WTC11 (cell line): ENCODE results near the gene P2RX6.

Experiments used
- CREM ChIP-seq: sonication (generic); formaldehyde crosslinking; IDR thresholded peaks from 2 replicates; pipeline ENCODE4 v1.8.1; 2022; ENCODE audit warnings: mild to moderate bottlenecking, missing genetic modification reagents, moderate library complexity
- CTCF ChIP-seq: fragments of 200-600 bp; IDR thresholded peaks from 2 replicates; pipeline ENCODE4 v1.8.0; 2022; ENCODE audit warnings: antibody characterized with exemption
- ELF4 ChIP-seq: sonication (generic); formaldehyde crosslinking; IDR thresholded peaks from 2 replicates; pipeline ENCODE4 v1.8.1; 2022; ENCODE audit warnings: low read depth, mild to moderate bottlenecking, moderate library complexity, missing genetic modification reagents
- FOXP1 ChIP-seq: sonication (generic); formaldehyde crosslinking; IDR thresholded peaks from 2 replicates; pipeline ENCODE4 v1.8.0; 2022; ENCODE audit warnings: missing genetic modification reagents, mild to moderate bottlenecking, moderate library complexity, borderline replicate concordance
- MAX ChIP-seq: sonication (generic); formaldehyde crosslinking; IDR thresholded peaks from 2 replicates; pipeline ENCODE4 v1.8.0; 2022; ENCODE audit warnings: mild to moderate bottlenecking, missing genetic modification reagents
- MXD4 ChIP-seq: fragments of 250-450 bp; sonication (Bioruptor Pico); IDR thresholded peaks from 2 replicates; pipeline ENCODE4 v1.8.0; 2021; ENCODE audit warnings: mild to moderate bottlenecking, moderate library complexity, borderline replicate concordance
- ZBTB21 ChIP-seq: sonication (generic); formaldehyde crosslinking; IDR thresholded peaks from 2 replicates; pipeline ENCODE4 v1.8.1; 2023; ENCODE audit warnings: mild to moderate bottlenecking, missing genetic modification reagents, borderline replicate concordance
- ZMAT4 ChIP-seq: fragments of 250-450 bp; sonication (Bioruptor Pico); IDR thresholded peaks from 2 replicates; pipeline ENCODE4 v1.9.0; 2021; ENCODE audit warnings: mild to moderate bottlenecking
- ZNF121 ChIP-seq: sonication (generic); formaldehyde crosslinking; IDR thresholded peaks from 2 replicates; pipeline ENCODE4 v1.8.0; 2023; ENCODE audit warnings: missing genetic modification reagents
- ZNF512 ChIP-seq: sonication (generic); formaldehyde crosslinking; IDR thresholded peaks from 2 replicates; pipeline ENCODE4 v1.8.1; 2022; ENCODE audit warnings: missing genetic modification reagents, borderline replicate concordance
- TF ChIP-seq, protein P1 (sequence below): sonication (generic); formaldehyde crosslinking; conservative IDR thresholded peaks from 2 replicates; pipeline ENCODE4 v1.8.1; 2022; ENCODE audit warnings: mild to moderate bottlenecking, missing genetic modification reagents

- TF ChIP-seq ZNF512, result no peak
- TF ChIP-seq ZBTB21 (CRISPR knock-in tag), result no peak
- no peak for TF ChIP-seq CTCF
- TF ChIP-seq, protein P1, sequence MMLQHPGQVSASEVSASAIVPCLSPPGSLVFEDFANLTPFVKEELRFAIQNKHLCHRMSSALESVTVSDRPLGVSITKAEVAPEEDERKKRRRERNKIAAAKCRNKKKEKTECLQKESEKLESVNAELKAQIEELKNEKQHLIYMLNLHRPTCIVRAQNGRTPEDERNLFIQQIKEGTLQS (CRISPR knock-in tag), result no peak
- no peak for TF ChIP-seq ZMAT4 (CRISPR knock-in tag)
- TF ChIP-seq ELF4 (CRISPR knock-in tag), result no peak
- TF ChIP-seq FOXP1 (CRISPR knock-in tag), result no peak
- TF ChIP-seq MXD4 (CRISPR knock-in tag), result no peak
- no peak for TF ChIP-seq MAX (CRISPR knock-in tag)
- no peak for TF ChIP-seq ZNF121 (CRISPR knock-in tag)
- no peak for TF ChIP-seq CREM (CRISPR knock-in tag)
Measured at GRCh38 chr22:21026783-21027692, 12.1 kb downstream of the P2RX6 start.
